ENCODE results near the gene STRIT1. TPM values are rescaled to one million over a fixed set of nuclear protein-coding genes. Genes with fewer than 3 reads are reported as not detected.
A peak's percentile ranks its signal among the peaks of the same experiment; 100 is the strongest.
"Not testable (repeated sequence)": the region's sequence is repeated elsewhere in the genome, so short reads cannot be mapped to it uniquely, and the experiment has no call there.

Gene STRIT1
- total RNA-seq, 1 donor from 2014 or later = not detected

DNA sequence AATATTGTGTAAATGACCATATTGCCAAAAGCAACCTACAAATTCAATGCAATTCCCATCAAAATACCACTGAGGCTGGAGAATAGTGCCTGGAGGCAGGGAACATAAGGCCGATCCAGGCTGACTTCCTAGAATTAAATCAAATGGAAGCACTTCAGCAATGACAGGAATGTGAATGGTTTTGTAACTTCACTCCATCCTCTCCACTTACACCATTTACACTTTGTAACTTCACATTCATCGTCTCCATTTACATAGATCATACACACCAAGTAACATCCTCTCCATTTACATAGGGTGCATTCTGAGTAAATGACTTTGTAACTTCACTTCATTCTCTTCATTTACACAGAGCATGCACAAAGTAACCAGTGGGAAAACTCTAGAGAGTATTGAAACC lies 11.6 kb downstream of the STRIT1 start:
- no peak for FAIRE-seq
- Histone ChIP-seq H3K27me3 (ENCODE audit: control insufficient read depth, insufficient read depth, low read length) (no peaks in the 10 kb centered on the region), H3K36me3 (ENCODE audit: control insufficient read depth, insufficient read depth, low read length) (no peaks in the 10 kb centered on the region), H3K4me3 (ENCODE audit: low read depth, low read length) (no peak overlapping the region)
- TF ChIP-seq, protein P1, sequence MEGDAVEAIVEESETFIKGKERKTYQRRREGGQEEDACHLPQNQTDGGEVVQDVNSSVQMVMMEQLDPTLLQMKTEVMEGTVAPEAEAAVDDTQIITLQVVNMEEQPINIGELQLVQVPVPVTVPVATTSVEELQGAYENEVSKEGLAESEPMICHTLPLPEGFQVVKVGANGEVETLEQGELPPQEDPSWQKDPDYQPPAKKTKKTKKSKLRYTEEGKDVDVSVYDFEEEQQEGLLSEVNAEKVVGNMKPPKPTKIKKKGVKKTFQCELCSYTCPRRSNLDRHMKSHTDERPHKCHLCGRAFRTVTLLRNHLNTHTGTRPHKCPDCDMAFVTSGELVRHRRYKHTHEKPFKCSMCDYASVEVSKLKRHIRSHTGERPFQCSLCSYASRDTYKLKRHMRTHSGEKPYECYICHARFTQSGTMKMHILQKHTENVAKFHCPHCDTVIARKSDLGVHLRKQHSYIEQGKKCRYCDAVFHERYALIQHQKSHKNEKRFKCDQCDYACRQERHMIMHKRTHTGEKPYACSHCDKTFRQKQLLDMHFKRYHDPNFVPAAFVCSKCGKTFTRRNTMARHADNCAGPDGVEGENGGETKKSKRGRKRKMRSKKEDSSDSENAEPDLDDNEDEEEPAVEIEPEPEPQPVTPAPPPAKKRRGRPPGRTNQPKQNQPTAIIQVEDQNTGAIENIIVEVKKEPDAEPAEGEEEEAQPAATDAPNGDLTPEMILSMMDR (IDR thresholded peaks at IDR 0.05; ENCODE audit: insufficient read depth, low read length, severe bottlenecking) = no peak
- no peak for DNase-seq (ENCODE audit: low read depth)

GRCh38 chr3:155276089-155276488 lies 17.4 kb downstream of the STRIT1 start:
- not testable (repeated sequence) for DNase-seq (ENCODE audit: low read depth); FAIRE-seq; H3K27me3 ChIP-seq (ENCODE audit: control insufficient read depth, insufficient read depth, low read length); H3K4me3 ChIP-seq (ENCODE audit: low read depth, low read length); H3K36me3 ChIP-seq (ENCODE audit: control insufficient read depth, insufficient read depth, low read length)

GRCh38 chr3:155275159-155275754 lies 18.2 kb downstream of the STRIT1 start:
- not testable (repeated sequence) for H3K36me3 ChIP-seq (ENCODE audit: control insufficient read depth, insufficient read depth, low read length); H3K4me3 ChIP-seq (ENCODE audit: low read depth, low read length); FAIRE-seq

GRCh38 chr3:155274435-155274834 lies 19.0 kb downstream of the STRIT1 start:
- FAIRE-seq; H3K36me3 ChIP-seq (ENCODE audit: control insufficient read depth, insufficient read depth, low read length); H3K4me3 ChIP-seq (ENCODE audit: low read depth, low read length); H3K27me3 ChIP-seq (ENCODE audit: control insufficient read depth, insufficient read depth, low read length); DNase-seq (ENCODE audit: low read depth): not testable (repeated sequence)

More at GRCh38 chr3:155275159-155275754, 18.2 kb downstream of the STRIT1 start:
- not testable (repeated sequence) for DNase-seq (ENCODE audit: low read depth); H3K27me3 ChIP-seq (ENCODE audit: control insufficient read depth, insufficient read depth, low read length)

DNA sequence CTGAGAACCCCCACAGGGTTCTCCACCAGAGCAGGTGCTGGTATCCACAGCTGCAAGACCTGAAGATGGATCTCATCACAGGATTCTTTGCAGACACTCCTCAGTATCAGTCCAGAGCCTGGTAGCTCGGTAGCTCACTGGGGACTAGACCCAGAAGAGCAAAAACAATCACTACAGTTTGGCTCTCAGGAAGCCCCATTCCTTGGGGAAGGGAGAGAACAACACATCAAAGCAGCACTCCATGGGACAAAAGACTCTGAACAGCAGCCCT lies 22.2 kb downstream of the STRIT1 start:
- no peak for FAIRE-seq
- H3K27me3 ChIP-seq (ENCODE audit: control insufficient read depth, insufficient read depth, low read length) = no peaks in the 10 kb centered on the region
- TF ChIP-seq, protein P1 (IDR thresholded peaks at IDR 0.05; ENCODE audit: insufficient read depth, low read length, severe bottlenecking) = no peak

GRCh38 chr3:155270485-155271342 lies 22.8 kb downstream of the STRIT1 start:
- Histone ChIP-seq H3K36me3 (ENCODE audit: control insufficient read depth, insufficient read depth, low read length) (no peaks in the 10 kb centered on the region), H3K4me3 (ENCODE audit: low read depth, low read length) (no peak overlapping the region), H3K27me3 (ENCODE audit: control insufficient read depth, insufficient read depth, low read length) (no peaks in the 10 kb centered on the region)
- TF ChIP-seq, protein P1 (IDR thresholded peaks at IDR 0.05; ENCODE audit: insufficient read depth, low read length, severe bottlenecking) = no peak
- DNase-seq (ENCODE audit: low read depth) (peak; percentile 52), FAIRE-seq (no peak)

More for the DNA sequence above, 22.2 kb downstream of the STRIT1 start:
- Histone ChIP-seq H3K4me3 (ENCODE audit: low read depth, low read length) (no peak overlapping the region), H3K36me3 (ENCODE audit: control insufficient read depth, insufficient read depth, low read length) (no peaks in the 10 kb centered on the region)
- no peak for DNase-seq (ENCODE audit: low read depth)

DNA sequence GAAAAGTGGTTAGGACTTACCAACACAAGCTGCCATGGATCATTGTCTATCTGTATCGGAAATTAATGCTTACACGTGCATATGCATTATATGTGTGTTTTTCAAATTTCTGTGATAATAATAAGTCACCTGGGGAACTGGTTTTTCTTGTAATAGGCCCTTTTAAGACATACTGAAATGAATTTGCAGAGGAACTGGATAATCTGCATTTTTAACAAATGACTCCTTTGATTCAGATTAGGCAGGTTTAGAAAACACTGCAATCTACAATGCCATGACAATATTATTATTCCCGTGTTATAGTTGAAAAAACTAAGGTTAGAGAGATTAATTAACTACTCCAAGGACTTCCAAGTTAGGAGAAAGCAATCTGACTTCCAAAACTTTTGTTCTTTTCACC lies 23.4 kb downstream of the STRIT1 start:
- no peaks in the 10 kb centered on the region for H3K27me3 ChIP-seq (ENCODE audit: control insufficient read depth, insufficient read depth, low read length)
- no peak overlapping the region for H3K4me3 ChIP-seq (ENCODE audit: low read depth, low read length)
- TF ChIP-seq, protein P1 (IDR thresholded peaks at IDR 0.05; ENCODE audit: insufficient read depth, low read length, severe bottlenecking) = no peak
- H3K36me3 ChIP-seq (ENCODE audit: control insufficient read depth, insufficient read depth, low read length) = no peaks in the 10 kb centered on the region
- DNase-seq (ENCODE audit: low read depth) = peak; percentile 86
- FAIRE-seq = no peak

- not testable (repeated sequence) for FAIRE-seq
- DNase-seq (ENCODE audit: low read depth) = peak; percentile 37
Measured at GRCh38 chr3:155262855-155263254, 30.6 kb downstream of the STRIT1 start.

More at GRCh38 chr3:155262855-155263254, 30.6 kb downstream of the STRIT1 start:
- H3K36me3 ChIP-seq (ENCODE audit: control insufficient read depth, insufficient read depth, low read length); H3K27me3 ChIP-seq (ENCODE audit: control insufficient read depth, insufficient read depth, low read length); H3K4me3 ChIP-seq (ENCODE audit: low read depth, low read length): not testable (repeated sequence)

Data from bronchial epithelial cell (primary cell).